Activated T-cell treated with anti-CD3 and anti-CD28 coated beads for 4 hours (primary cell): ENCODE measurements around the gene FAM76B.
A peak's percentile ranks its signal among the peaks of the same experiment; 100 is the strongest.
"Not testable (repeated sequence)": the region's sequence is repeated elsewhere in the genome, so short reads cannot be mapped to it uniquely, and the experiment has no call there.

Experiments used
- DNase-seq: peaks from one replicate; pipeline ENCODE4 v3.0.0-alpha.2; 2020

Gene FAM76B

DNA sequence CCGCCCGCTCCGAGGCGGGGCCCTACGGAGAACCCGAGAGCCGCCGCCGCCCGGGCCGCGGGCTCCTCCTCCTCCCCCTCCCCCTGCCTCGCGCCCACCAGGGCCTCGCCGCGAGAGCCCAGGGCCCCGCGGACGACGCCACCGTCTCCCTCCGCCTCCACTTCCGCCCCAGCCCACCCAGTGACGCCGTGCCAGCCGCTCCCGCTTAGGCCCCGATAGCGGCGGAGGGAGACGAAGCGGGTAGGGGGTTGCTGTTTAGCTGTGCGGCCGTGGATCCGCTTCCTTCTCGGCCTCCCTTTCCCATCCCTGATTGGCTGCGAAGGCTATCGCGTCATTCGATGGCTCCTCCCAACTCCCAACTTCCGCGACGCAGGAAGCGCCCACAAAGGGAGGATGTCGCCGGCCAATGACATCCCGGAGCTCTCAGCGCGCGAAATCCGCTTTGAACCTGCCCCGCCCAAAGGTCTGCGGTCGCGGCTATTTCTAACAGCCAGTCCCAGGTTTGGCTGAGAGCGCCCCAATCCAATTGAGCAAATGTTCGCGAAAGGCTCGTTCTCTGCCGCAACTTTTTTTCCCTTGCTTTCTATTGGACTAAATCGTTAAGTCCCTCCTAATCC lies at the start of gene FAM76B:
Gene FAM76B (minus strand): TSS at position 277 of the 617 bp plus-strand sequence. CDS start 304 bp downstream, outside the sequence.
- peak; percentile 89 for DNase-seq

DNA sequence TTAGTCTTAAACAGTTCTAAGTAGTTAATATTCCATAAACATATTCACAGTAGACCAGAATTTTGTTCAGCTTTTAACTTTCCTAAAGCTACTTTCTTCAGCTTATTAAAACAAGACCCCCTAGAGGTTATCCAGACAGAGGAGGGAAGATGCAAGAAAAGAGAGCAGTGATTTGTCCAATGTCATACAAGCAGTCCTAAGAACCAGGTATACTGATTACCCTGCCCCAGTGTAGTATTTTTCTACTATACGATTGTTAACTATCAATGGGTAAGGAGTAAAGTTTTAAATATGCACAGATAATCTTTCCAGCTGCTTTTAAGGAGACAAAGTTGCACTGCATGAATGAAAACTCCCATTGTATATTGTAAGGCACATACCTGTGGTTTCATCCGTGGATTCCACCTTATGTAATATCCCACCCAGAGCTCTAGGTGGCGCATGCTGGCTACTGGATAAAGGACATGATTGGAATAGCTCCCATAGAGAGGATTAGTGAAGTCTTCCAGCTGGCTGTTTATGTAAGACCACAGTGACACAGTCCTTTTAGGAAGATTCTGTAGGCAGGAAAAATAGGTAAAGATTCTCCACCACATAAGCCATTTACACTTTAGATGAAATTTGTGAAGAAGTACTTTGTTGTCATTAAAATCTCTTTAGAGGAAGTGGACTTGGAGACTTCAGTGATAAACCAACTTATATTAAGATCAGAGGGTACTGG lies 46.3 kb upstream of the FAM76B start:
- DNase-seq, result peak; percentile 51

DNA sequence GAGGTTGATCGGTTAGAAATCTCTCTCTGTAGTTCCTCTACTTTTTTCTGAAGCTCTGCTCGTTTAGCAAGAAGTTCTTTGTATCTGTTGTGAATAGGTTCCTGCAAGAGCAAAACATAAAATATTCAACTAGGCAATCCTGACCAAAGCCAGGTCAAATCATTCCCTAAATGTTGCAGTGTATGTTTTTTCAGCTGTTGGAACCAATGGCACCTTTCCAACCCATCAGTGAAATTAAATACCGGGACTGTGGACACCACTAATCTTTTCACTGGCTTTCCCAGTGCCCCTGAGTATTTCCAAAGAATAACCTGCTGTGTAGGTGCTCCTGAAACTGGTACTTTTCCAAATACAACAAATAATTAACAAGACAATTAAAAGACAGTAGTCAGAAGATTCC lies 45.8 kb upstream of the FAM76B start:
- no peak for DNase-seq

DNA sequence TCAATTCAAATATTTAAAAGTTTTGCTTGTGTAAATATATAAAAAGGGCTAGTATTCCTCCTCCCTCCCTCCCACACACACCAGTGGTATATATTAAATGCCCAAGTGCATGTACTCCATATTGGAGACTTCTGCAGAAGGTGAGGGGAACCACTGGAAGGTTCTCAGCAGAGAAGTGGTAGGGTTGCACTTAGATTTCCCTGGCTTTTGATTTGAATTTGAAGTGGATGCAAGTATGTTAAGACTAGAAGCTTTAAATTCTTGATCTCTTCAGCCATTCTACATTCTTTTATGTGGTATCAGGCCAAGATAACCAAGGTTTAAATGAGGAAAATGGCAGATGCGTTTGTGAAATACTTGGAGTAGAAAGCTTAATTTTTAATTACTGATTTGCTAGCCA lies 43.8 kb upstream of the FAM76B start:
- DNase-seq, result no peak

DNA sequence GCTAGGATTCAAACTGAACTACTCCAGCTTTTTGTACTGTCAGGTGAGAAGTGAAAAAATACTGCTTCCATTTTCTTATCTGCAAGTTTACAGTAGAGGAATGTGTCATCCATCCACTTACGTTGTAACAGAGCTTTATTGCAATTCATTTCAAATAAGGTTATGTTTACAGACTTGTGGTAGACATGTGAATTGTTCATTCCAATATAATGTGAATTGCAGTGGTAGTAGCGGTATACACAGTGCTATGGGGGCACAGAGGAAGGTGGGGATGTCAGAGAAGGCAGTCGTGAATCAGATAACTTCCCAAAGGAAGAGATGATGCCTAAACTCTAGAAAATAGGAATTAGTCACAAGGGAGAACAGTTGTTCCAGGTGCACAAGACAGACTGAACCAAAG lies 43.2 kb upstream of the FAM76B start:
- DNase-seq, result no peak

DNA sequence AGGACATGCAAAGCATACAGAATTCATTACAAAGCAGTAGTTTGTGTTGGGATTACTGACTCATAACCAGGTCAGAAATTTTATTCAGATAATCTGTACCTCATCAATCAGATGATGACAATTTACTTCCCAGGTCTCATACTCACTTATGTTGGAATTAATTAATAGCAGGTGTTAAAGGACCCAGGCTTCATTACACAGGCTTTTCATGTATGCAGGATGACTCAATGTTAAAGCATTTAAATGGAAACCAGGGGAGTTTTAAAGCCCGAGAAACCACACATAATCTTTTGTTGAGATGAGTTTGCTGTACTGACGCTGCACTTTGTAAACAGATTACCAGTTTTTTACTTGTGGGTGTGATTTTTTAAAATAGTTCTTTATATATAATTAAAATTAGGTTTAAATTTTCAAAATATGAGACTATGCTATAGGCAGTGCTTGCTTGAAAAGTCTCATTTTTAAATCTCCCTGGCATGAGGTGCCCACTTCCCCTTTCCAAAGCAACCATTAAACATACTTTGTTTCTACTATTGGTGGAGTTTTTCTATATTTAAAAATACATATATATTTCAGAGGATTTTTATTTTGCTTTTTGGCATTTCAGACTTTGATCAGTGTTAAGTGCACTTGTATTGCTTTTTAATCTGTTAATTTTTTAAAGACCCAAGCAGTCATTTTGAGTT lies 41.8 kb upstream of the FAM76B start:
- DNase-seq, result no peak

DNA sequence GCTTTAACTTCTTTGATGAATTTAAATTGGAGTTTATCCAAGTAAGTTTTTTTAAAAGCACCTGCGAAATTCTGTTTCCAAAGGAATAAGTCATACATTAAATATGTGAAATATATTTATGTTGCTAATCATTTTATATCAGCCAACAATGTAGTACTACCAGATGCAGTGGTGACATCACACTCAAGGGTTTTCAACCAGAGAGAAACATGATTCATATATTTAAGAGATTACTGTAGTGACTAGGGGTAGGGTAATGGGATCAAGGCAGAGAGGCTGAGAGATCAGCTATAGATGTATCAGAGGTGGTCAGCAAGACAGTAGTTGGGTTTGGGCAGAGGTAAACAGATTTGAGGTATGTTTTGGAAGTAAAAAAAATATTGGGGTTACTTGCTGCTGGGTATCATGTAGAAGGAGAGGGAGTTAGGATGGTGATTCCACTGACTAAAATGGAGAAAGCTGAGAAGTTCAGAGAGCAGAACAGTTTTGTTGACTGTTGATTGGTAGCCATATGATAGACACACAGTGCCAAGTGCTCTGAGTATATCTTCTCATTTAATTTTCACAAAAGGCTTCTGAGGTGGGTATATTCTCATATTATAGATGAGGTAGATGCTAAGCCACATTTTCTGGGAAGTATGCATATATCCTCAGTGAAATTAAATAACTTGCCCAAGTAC lies 40.1 kb upstream of the FAM76B start:
- DNase-seq, result no peak

DNA sequence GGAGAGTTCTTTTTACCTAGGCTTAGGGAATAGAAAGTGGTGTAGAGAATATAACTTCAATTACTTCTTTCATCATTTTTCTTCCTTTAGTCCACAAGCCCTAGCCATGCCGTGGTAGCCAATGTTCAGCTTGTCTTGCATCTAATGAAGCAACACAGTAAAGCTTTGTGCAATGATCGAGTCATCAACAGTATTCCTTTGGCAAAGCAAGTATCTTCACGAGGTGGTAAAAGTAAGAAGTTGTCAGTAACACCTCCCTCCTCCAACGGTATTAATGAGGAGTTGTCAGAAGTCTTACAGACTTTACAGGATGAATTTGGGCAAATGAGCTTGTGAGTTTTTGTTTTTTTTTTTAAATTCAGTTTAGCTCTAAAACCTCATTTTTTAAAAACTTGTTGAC lies 38.1 kb upstream of the FAM76B start:
- DNase-seq, result no peak

DNA sequence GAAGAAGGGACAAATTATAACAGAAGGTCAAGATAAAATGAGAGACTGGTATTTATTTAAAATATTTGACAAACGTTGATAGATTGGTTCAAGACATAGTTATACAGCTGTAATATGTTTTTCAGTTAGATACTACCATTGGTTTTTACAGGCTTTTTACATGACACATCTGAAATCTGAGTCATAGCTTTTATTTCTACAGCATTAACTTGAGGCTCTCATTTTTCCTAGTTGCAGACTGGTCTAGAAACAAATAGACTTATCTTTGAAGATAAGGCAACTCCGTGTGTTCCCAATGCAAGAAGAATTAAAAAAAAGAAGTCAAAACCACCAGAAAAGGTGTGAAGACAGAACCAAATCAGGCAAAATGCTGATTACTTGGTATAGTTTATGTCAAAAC lies 32.1 kb upstream of the FAM76B start:
- DNase-seq, result no peak

DNA sequence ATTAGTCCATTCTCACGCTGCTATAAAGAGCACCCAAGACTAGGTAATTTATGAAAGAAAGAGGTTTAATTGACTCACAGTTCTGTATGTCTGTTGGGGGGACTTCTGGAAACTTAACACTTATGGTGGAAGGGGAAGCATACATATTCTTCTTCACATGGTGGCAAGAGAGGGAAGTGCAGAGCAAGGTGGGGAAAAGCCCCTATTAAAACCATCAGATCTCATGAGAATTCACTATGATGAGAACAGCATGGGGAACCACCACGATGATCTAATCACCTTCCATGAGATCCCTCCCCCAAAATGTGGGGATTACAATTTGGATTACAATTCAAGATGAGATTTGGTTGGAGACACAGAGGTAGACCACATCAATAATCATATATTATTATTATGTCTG lies 26.5 kb upstream of the FAM76B start:
- DNase-seq, result no peak

DNA sequence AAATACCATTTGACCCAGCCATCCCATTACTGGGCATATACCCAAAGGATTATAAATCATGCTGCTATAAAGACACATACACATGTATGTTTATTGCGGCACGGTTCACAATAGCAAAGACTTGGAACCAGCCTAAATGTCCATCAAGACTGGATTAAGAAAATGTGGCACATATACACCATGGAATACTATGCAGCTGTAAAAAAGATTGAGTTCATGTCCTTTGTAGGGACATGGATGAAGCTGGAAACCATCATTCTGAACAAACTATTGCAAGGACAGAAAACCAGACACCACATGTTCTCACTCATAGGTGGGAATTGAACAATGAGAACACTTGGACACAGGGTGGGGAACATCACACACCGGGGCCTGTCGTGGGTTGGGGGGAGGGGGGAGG lies 21.5 kb upstream of the FAM76B start:
- DNase-seq, result not testable (repeated sequence)

DNA sequence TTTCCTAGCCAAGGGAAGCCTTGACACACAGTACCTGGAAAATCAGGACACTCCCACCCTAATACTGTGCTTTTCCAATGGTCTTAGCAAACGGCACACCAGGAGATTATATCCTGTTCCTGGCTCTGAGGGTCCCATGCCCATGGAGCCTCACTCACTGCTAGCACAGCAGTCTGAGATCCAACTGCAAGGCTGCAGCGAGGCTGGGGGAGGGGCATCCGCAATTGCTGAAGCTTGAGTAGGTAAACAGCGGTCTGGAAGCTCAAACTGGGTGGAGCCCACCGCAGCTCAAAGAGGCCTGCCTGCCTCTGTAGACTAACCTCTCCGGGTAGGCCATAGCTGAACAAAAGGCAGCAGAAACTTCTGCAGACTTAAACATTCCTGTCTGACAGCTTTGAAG lies 16.9 kb upstream of the FAM76B start:
- not testable (repeated sequence) for DNase-seq

DNA sequence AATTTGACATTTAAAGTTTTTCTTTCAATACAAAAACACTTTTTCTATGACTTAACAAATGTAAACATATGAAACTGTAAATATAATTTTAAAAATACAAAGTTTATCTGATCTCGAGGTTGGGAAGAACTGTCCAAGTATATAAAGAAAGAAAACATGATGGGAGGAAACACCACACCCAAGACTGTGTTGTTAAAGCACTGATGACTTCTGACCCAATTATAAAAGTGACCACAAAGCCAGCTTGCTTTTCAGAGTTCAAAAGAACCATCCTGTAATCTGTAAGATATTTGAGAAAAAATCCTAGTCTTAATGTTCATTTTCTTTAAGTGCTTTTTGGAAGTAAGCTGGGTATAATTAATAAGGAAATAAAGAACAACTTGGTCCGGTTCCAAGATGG lies 16.3 kb upstream of the FAM76B start:
- no peak for DNase-seq

DNA sequence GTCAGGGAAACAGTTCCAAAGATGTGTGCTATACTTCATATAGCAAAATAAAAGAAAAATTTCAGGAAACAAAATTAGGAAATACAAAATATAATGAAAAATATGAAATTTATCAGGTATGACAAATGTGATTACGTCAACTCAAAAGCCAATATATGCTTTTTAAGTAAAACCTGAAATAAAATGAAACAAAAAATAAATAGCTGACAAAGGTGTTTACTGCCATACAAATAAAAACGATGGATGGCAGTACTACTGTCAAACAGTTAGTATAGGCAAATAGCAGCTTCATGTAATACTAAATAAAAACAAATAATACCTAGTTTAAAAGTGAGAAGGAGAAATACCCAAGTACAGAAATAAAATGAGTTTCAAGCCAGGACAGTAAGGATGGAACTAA lies 14.4 kb upstream of the FAM76B start:
- DNase-seq, result no peak

DNA sequence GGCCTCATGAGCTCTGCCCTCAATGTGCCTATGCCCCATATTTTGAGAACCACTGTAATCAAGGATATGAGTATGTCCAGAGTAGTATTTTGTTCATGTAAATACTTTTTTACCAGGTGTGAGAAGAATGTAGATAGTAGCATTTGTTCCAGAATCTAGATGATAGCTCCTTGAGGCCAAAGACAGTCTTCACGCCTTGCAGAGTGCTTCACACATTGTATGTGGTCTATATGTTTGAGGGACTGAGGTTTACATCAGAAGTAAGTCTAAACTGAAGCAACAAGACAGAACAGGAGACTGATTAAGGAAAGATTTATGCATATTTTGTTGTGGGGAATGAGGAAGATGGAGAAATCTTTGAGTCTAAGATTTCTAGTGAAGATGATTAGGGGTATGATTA lies 13.2 kb upstream of the FAM76B start:
- no peak for DNase-seq

DNA sequence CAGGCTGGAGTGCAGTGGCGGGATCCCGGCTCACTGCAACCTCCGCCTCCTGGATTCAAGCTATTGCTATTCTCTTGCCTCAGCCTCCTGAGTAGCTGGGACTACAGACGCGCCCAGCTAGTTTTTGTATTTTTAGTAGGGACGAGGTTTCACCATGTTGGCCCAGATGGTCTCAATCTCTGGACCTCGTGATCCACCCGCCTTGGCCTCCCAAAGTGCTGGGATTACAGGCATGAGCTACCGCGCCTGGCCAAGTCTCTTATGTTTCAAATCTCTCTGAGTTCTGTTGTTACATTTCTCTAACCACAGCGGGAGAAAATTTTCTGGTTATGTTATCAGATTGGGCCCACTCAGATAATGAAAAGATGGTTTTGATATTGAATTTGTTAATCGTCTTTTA lies 10.9 kb upstream of the FAM76B start:
- DNase-seq, result no peak

DNA sequence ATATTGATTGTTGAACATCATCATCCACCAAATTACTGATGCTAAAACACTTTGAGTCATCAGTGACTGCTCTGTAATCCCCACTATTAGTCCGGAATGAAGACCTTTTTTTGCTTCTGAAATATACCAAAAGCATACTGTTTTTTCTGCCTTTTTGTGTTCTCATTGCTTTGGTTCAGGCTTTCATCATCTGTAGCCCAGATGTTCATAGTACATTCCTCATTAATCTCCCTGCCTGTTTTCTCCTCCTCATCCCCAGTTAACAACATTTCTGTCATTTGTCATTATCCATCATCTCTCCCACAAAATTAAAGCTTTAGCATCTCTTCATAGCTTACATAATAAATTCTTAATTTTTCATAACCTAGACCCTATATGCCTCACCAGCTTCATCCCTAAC lies 10.0 kb upstream of the FAM76B start:
- DNase-seq, result no peak

DNA sequence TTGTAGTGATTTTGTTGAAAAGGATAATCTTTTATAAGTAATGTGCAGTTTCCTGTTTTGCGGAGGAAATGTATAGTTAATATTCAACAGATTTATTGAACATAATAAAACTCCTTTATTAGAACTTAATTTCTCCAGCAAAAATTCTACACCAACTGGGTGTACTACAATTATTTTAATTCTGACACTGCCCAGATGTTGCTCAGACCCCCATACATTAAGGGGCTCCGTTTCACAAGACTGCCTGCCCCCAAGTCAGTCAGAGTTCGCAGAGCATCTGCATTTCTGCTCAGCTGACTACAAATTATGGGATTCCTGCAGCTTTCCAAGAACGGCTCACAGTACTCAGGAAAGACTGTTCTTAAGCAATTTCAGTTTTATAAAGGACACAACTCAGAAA lies 6.9 kb upstream of the FAM76B start:
- DNase-seq, result no peak

DNA sequence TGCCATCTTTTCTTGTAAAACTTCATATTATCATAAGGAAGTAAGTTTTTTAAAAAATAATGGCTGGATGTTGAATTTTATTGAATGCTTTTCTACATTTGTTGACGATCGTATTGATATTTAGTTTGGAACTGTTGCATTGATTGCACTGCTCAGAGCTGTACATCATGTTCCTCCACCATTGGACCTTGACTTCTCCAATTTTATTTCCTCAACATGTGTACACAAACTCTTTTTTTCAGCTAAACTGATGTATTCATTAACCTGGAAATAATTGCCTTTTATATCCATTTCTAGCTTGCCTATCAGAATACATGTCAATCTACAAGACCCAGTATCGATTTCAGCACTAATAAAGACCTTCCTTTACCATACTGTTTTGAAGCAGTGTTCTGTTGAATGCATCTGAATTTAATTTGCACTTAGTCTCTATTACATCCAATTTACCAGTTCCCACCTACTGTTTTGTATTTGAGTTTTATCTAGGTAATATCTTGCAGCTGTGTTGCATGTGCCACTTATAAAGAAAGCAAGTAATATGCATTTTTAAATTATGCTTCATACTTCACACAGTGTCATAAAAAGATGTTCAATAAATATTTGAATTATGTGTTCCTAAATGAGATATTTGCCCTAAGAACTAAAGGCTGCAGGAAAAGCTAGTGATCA lies 6.2 kb upstream of the FAM76B start:
- DNase-seq, result no peak

DNA sequence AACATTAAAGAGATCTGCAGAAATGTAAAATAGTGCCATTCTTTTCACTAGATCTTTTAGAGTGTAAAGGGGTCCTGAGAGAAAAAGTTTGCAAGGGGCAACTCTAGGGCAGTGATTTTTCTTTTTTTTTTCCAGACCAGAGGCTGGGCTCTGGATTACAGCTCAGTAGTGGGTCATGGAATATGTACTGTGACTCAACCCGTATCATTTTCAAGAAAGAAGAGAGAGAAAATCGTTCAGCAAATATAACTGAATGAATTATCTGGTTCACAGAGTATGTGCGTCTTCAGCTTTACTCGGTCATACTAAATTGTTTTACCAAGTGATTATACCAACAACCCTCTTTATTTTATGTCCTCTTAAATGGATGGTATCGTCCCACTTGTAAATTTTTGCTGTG lies 4.5 kb upstream of the FAM76B start:
- no peak for DNase-seq

DNA sequence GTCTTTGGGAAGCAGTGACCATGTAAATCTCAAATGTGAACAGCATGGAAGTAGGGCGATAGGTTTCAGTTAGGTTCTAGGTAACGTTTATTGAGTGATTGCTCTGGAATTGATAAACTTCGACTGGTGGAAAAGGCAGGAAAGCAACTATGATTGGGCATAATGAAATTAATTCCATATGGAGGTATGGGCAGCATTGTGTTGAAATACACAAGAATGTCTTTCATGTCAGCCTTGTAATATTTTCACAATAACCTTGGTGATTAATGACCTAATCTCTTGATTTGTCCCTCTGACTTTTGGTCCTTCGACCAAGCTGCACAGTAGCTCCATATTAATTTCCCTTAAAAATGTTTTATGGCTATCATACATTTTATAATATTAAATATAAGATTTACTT lies 3.5 kb upstream of the FAM76B start:
- no peak for DNase-seq

DNA sequence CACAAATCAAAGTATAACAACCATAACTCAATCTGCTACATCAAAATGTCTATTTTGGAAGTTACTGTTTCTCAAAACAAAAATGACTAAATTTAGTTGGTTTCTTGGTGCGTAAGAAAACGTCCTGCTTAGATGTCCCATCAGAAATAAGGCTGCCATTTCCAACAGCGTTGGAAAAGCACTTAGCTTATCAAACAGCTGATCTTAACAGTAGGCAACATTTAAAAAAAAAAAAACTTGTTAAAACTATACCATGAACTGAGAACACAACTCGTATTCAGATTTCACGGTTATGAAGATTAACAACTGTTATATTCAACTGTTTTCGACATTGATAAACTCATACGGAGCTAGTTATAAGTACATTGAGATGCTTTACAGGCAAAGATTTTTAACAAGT lies 3.1 kb upstream of the FAM76B start:
- no peak for DNase-seq

DNA sequence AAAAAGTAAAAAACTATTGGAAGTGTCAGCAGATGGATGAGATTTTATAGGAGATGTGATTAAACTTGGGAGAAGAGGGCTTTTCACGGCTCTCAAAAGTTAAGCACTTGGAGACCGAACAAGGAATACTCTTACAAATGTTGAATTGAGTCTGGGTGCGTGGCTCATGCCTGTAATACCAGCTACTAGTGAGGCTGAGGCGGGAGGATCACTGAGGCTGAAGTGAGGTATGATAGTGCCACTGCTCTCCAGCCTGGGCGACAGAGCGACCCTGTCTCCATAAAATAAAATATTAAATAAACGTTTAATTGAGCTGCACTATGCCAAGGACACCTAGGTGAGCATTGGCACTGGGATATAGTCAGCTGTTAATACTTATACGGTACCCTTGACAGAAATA lies 2.6 kb upstream of the FAM76B start:
- DNase-seq, result no peak
